Ectodermal cell (in vitro differentiated cells): Measurements from ENCODE around the gene VGLL1.

Experiments
- H3K27ac ChIP-seq: 2 replicates; pipeline ENCODE4 v1.7.0; 2013; ENCODE audit warnings: mild to moderate bottlenecking, low read depth, low read length; ENCODE audit not compliant: insufficient read depth, poor library complexity, severe bottlenecking
- H3K27me3 ChIP-seq: 2 replicates; pipeline ENCODE4 v1.7.0; 2013; ENCODE audit warnings: mild to moderate bottlenecking, low read length; ENCODE audit not compliant: insufficient read depth, control insufficient read depth, poor library complexity, severe bottlenecking
- H3K36me3 ChIP-seq: one replicate; pipeline ENCODE4 v1.7.0; 2013; ENCODE audit warnings: low read length; ENCODE audit not compliant: control insufficient read depth, insufficient read depth
- H3K4me1 ChIP-seq: one replicate; pipeline ENCODE4 v1.7.0; 2013; ENCODE audit warnings: low read length; ENCODE audit not compliant: control insufficient read depth, insufficient read depth
- H3K4me3 ChIP-seq: 2 replicates; pipeline ENCODE4 v1.7.0; 2013; ENCODE audit warnings: low read depth, low read length, control low read depth; ENCODE audit not compliant: insufficient read depth
- H3K9me3 ChIP-seq: 2 replicates; pipeline ENCODE4 v1.7.0; 2013; ENCODE audit warnings: mild to moderate bottlenecking, low read length, moderate library complexity; ENCODE audit not compliant: control insufficient read depth
- WGBS, 2 experiments: methylation state at CpG; one replicate each; pipeline ENCODE4 v1.1.7; 2013; ENCODE audit warnings: missing lambda C conversion rate in 2 of 2; 5-methylcytosine and 5-hydroxymethylcytosine counted together

Gene VGLL1

DNA sequence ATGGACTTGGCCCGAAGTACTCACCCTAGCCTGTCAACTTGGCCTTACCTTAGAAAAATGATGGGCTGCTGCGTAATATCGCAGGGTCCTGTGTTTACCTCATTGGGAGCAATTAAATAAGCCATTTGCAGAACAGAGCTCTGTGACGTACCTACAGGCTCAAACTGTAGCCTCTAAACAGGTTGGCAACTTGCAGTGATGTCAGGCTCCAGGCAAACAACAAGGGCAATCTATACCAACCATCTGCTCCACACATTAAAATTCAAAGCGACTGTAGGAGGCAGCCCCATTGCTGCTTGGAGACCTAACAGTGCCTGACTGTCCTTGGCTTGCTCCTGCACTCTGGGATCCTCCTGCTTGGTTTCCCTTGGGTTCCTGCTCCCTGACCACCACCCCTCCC lies 17.2 kb downstream of the VGLL1 start:
- no peaks in the 10 kb centered on the region for H3K36me3 ChIP-seq
- 92% methylated on average over 5 of the region's 5 CpGs for WGBS, 2 experiments
- no peaks in the 10 kb centered on the region for H3K9me3 ChIP-seq
- no peak overlapping the region for H3K4me3 ChIP-seq
- no peak overlapping the region for H3K27ac ChIP-seq
- no peaks in the 10 kb centered on the region for H3K27me3 ChIP-seq
- H3K4me1 ChIP-seq = no peaks in the 10 kb centered on the region

DNA sequence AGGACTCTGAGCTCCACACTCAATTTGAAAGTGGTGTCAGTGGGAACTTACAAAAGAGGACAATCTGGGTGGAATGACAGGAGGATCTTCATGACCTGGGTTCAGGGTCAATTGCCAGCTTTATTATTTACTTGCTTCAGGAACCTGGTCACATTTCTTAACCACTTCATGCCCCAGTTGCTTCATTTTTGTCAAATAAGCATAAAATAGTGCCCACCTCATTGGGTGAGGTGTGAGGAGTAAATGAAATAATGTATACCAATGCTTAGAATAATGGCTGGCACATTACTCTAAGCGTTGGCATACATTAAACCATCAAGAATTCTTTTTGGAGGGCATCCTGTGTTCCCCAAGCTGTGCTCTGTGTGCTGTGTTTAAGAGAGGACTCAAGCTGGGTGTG lies 19.4 kb downstream of the VGLL1 start:
- H3K4me3 ChIP-seq = no peak overlapping the region
- no peak overlapping the region for H3K27ac ChIP-seq
- WGBS, 2 experiments = 100% methylated on average over 1 of the region's 1 CpG; no CpG with 5 or more reads in 1 of the 2 experiments
- no peaks in the 10 kb centered on the region for H3K4me1 ChIP-seq
- H3K9me3 ChIP-seq = no peaks in the 10 kb centered on the region
- H3K27me3 ChIP-seq = no peaks in the 10 kb centered on the region
- no peaks in the 10 kb centered on the region for H3K36me3 ChIP-seq

DNA sequence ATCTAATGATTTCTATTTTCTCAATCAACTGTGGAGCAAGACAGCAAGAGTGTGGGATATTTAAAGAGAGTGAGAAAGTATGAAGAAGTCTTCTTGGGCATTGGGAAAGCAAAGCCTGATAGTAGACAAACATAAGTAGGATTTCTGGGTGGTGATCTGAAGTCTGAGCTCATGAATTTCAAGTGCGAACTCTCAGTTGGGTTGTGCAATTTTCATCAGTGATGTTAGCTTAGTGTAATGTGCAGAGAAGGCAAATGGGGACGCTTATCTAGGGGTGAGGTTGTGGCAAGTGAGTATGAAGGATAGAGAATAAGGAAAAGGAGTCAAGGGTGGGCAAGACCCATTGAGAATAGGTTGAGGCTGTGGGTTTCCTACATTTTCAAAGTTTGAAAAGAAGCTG lies 23.7 kb downstream of the VGLL1 start:
- no peak overlapping the region for H3K4me3 ChIP-seq
- H3K4me1 ChIP-seq = no peaks in the 10 kb centered on the region
- H3K36me3 ChIP-seq = no peaks in the 10 kb centered on the region
- no peaks in the 10 kb centered on the region for H3K9me3 ChIP-seq
- no peaks in the 10 kb centered on the region for H3K27me3 ChIP-seq
- WGBS, 2 experiments = 82 to 87% methylated on average over 2 of the region's 2 CpGs
- no peak overlapping the region for H3K27ac ChIP-seq

DNA sequence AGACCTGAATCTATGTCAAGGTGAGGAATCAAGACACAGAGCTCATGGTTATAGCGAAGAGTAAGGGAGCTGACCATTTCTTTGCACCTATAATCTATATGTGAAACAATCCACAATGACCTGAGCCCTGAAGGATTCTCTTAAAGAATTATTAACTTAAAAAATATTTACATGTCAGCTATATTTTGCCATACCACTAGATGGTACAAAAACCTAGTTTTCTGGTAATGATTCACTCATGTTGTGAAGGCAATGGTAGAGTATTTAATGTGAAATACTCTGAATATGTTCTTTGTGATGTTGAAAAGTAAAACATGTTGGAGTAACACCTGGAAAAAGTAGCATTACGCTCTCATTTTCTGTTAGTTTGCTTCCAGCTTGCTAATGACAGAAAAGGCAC lies 40.0 kb downstream of the VGLL1 start:
- no peaks in the 10 kb centered on the region for H3K27me3 ChIP-seq
- WGBS, 2 experiments = 88 to 100% methylated on average over 1 to 2 of the region's 2 CpGs
- no peaks in the 10 kb centered on the region for H3K9me3 ChIP-seq
- H3K4me3 ChIP-seq = no peak overlapping the region
- no peaks in the 10 kb centered on the region for H3K4me1 ChIP-seq
- H3K36me3 ChIP-seq = no peaks in the 10 kb centered on the region
- H3K27ac ChIP-seq = no peak overlapping the region

DNA sequence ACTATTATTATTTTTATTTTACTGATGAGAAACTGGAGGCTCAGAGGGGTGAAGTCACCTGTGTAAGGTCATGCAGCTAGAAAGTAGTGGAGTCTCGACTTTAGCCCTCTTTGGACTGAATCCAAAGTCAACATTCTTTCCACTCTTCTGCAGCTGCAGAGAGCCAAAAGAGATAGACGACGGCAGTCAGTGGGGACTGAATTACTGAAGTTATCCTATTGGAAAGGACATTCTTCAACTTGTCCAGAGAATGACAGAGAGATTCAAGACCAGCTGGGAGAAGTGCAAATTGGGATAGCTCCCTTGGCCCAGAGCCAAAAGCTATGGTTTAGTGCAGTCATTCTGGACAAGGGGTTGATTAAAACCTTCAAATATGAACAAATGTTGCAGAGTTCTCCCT lies 42.5 kb downstream of the VGLL1 start:
- Histone ChIP-seq H3K27me3 (no peaks in the 10 kb centered on the region), H3K36me3 (no peaks in the 10 kb centered on the region), H3K27ac (no peak overlapping the region), H3K9me3 (no peaks in the 10 kb centered on the region), H3K4me3 (no peak overlapping the region), H3K4me1 (no peaks in the 10 kb centered on the region)
- WGBS, 2 experiments = 85 to 97% methylated on average over 3 of the region's 3 CpGs

DNA sequence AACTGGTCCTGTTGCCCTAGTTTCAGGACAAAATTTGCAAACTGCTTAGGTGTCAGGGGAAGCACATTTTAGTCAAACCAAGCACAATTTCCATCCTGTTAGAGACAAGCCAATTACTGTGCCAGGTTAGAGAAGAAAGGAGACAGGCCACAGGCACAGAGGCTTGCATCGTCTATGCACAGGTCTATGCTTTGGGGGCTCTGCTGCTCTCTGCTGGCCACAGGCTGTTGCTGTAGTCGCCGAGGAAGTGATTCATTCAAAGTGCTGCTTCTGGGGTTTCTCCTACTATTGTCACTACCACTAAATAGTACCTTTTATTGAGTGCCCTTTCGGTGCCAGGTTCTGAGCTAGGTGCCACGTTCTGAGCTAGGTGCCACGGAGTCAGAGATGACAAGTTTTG lies 45.5 kb downstream of the VGLL1 start:
- WGBS, 2 experiments = 6 to 8% methylated on average over 6 of the region's 6 CpGs
- H3K9me3 ChIP-seq = no peaks in the 10 kb centered on the region
- no peaks in the 10 kb centered on the region for H3K36me3 ChIP-seq
- no peaks in the 10 kb centered on the region for H3K27me3 ChIP-seq
- no peak overlapping the region for H3K4me3 ChIP-seq
- no peaks in the 10 kb centered on the region for H3K4me1 ChIP-seq
- no peak overlapping the region for H3K27ac ChIP-seq

DNA sequence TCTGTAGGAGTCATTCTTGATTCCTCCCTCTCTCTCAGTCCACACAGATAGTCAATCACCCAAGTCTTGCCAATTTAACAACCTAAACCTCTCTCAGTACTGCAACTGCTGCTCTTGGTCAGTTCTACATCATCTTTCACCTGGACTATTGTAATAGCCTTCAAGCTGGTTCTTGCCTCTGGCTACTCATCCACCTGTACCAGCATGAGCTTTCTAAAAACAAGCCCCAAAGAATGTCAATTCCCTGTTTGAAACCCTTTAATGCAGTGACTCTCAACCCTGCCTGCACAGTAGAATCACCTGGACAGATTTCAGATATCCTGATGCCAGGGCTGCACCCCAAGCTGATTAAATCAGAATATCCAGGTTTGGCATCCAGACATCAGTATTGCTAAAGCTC lies 48.3 kb downstream of the VGLL1 start:
- Histone ChIP-seq H3K4me1 (no peaks in the 10 kb centered on the region), H3K9me3 (no peaks in the 10 kb centered on the region), H3K36me3 (no peaks in the 10 kb centered on the region), H3K27me3 (no peaks in the 10 kb centered on the region), H3K27ac (no peak overlapping the region), H3K4me3 (no peak overlapping the region)

DNA sequence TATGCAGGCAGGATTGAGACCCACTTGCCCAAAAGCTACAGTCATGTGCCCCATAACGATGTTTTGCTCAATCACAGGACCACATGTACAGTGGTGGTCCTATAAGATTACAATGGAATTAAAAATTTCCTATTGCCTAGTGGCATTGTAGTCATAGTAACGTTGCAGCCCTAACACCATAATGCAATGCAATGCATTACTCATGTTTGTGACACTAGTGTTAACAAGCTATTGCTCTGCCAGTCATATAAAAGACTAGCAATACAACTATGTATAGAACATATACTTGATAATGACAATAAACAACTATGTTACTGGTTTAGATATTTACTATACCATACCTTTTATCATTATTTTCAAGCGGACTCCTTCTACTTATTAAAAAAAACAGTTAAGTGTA lies 50.6 kb downstream of the VGLL1 start:
- H3K4me3 ChIP-seq = no peak overlapping the region
- H3K27ac ChIP-seq = no peak overlapping the region
- H3K36me3 ChIP-seq = no peaks in the 10 kb centered on the region
- no peaks in the 10 kb centered on the region for H3K27me3 ChIP-seq
- WGBS, 2 experiments = 79 to 100% methylated on average over 1 to 3 of the region's 3 CpGs
- no peaks in the 10 kb centered on the region for H3K9me3 ChIP-seq
- no peaks in the 10 kb centered on the region for H3K4me1 ChIP-seq

DNA sequence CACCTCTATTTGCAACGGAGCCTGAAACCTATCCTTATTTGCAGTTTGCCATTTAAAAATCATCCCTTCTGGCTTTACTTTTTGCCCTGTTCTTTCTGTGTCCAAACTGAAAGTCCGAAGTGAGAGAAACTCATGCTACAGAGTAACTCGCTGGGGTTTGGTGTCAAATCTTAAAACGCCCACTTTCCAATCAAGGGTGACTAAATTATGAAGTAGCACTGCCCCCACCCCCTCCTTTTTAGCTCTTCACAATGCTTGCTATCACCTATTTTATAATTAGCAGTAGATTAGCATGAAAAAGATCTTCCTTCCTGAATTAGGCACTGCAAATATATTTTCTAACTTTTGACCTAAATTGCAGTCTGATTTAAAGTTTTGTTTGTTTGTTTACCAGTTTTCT lies 52.5 kb downstream of the VGLL1 start:
- Histone ChIP-seq H3K27me3 (no peaks in the 10 kb centered on the region), H3K9me3 (no peaks in the 10 kb centered on the region), H3K4me1 (no peaks in the 10 kb centered on the region), H3K36me3 (no peaks in the 10 kb centered on the region), H3K4me3 (no peak overlapping the region), H3K27ac (no peak overlapping the region)
- 83 to 94% methylated on average over 4 of the region's 4 CpGs for WGBS, 2 experiments

DNA sequence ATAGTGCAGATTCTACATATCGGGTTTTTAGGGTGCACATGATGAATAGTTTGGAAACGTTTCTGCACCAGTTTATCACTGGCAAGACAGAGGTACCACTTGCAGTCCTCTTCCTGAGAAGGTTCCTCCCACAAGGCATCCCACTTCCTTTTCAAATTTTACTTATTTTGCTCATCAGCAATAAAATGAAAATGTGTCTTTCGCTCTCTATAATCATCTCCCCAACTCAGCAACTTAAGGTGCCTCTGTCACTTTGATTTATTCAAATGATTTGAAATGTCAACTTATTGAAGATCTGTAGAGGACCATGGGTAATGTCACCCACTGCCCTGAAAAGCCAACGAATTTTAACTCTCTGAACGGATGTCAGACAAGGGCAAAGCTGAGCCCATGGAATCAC lies 53.2 kb downstream of the VGLL1 start:
- Histone ChIP-seq H3K36me3 (no peaks in the 10 kb centered on the region), H3K9me3 (no peaks in the 10 kb centered on the region), H3K4me3 (no peak overlapping the region), H3K4me1 (no peaks in the 10 kb centered on the region), H3K27me3 (no peaks in the 10 kb centered on the region), H3K27ac (no peak overlapping the region)
- 89 to 94% methylated on average over 5 of the region's 5 CpGs for WGBS, 2 experiments

DNA sequence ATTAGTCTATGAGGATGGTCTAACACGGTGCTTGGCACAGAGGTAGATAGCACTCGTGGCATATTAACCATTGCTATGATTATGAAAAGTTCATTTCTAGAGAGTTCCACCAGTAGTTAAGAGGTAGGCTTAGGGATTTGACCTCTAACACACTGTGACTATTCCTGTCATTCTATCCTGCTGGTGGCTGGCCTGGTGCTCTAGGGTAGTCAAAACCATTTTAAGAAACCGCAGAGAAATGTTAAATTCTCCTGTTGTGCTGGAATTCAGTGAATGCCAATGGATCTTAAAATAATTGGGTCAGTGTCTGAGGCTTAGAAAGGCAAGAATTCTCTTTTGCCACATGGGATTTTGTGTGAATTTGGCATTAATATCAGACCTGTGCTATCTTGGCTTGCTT lies 53.9 kb downstream of the VGLL1 start:
- Histone ChIP-seq H3K4me3 (no peak overlapping the region), H3K27me3 (no peaks in the 10 kb centered on the region), H3K36me3 (no peaks in the 10 kb centered on the region), H3K9me3 (no peaks in the 10 kb centered on the region), H3K27ac (no peak overlapping the region), H3K4me1 (no peaks in the 10 kb centered on the region)
- 77% methylated on average over 3 of the region's 3 CpGs for WGBS, 2 experiments
